Common myeloid progenitor, CD34-positive (primary cell): ENCODE data around the gene TCF12.

ENCODE experiments used
- CTCF ChIA-PET: fragments of 350-600 bp; sonication (Branson Sonifier 250); formaldehyde crosslinking; loops from one replicate; lab custom pipeline; 2021; ENCODE audit warnings: antibody characterized with exemption; lab: Charles Lee
- POLR2A ChIA-PET: fragments of 350-600 bp; sonication (Branson Sonifier 250); formaldehyde crosslinking; loops from one replicate; lab custom pipeline; 2021; ENCODE audit warnings: antibody characterized with exemption; lab: Charles Lee
- DNase-seq, 3 donors: peaks; one replicate each; pipeline versions ENCODE4 v3.0.0 to v3.0.0-alpha.2; 2013
- H3K27ac ChIP-seq, 2 experiments: 1 replicate in 1 of 2; 2 replicates in 1 of 2; pipeline ENCODE4 v1.7.0; 2013; ENCODE audit warnings: inconsistent platforms in 2 of 2, low read length in 2 of 2, mild to moderate bottlenecking in 2 of 2, low read depth in 1 of 2, moderate library complexity in 1 of 2; ENCODE audit not compliant: severe bottlenecking in 2 of 2, insufficient read depth in 1 of 2, poor library complexity in 1 of 2
- H3K27me3 ChIP-seq, 5 experiments: replicated peaks in 2 of 5; 1 replicate in 3 of 5; 2 replicates in 2 of 5; pipeline versions ENCODE4 v1.6.1 to v1.7.0; 2013; ENCODE audit warnings: low read length in 4 of 5, mild to moderate bottlenecking in 2 of 5, moderate library complexity in 2 of 5, inconsistent platforms in 1 of 5; ENCODE audit not compliant: insufficient read depth in 5 of 5, control insufficient read depth in 4 of 5
- H3K36me3 ChIP-seq, 4 experiments: 1 replicate in 2 of 4; 2 replicates in 2 of 4; pipeline versions ENCODE4 v1.6.1 to v1.7.0; 2013; ENCODE audit warnings: low read length in 3 of 4, control low read depth in 1 of 4, mild to moderate bottlenecking in 1 of 4; ENCODE audit not compliant: control insufficient read depth in 4 of 4, insufficient read depth in 4 of 4
- H3K4me1 ChIP-seq, 4 experiments: 1 replicate in 3 of 4; 2 replicates in 1 of 4; pipeline versions ENCODE4 v1.6.1 to v1.7.1; 2013; ENCODE audit warnings: low read length in 3 of 4, mild to moderate bottlenecking in 3 of 4, control low read depth in 1 of 4, inconsistent platforms in 1 of 4, moderate library complexity in 1 of 4; ENCODE audit not compliant: control insufficient read depth in 4 of 4, insufficient read depth in 4 of 4; ENCODE audit errors: control extremely low read depth in 1 of 4
- H3K4me3 ChIP-seq, 7 experiments: 1 replicate in 4 of 7; 2 replicates in 3 of 7; pipeline versions ENCODE4 v1.5.1 to v1.7.0; 2013; ENCODE audit warnings: mild to moderate bottlenecking in 7 of 7, low read length in 6 of 7, moderate library complexity in 6 of 7, inconsistent platforms in 2 of 7, low read depth in 2 of 7, control low read depth in 1 of 7; ENCODE audit not compliant: insufficient read depth in 4 of 7, control insufficient read depth in 1 of 7; ENCODE audit errors: extremely low read depth in 1 of 7
- H3K9me3 ChIP-seq, 5 experiments: 1 replicate in 4 of 5; 2 replicates in 1 of 5; pipeline versions ENCODE4 v1.6.1 to v1.7.1; 2013; ENCODE audit warnings: low read length in 4 of 5, mild to moderate bottlenecking in 2 of 5, inconsistent platforms in 1 of 5, low read depth in 1 of 5, moderate library complexity in 1 of 5; ENCODE audit not compliant: control insufficient read depth in 4 of 5, insufficient read depth in 2 of 5; ENCODE audit errors: control extremely low read depth in 1 of 5
- WGBS: methylation state at CpG from one replicate; pipeline ENCODE4 v1.1.5; 2013; ENCODE audit not compliant: insufficient coverage; 5-methylcytosine and 5-hydroxymethylcytosine counted together

The TCF12 gene

GRCh38 chr15:57054204-57054750 lies 135.8 kb downstream of the TCF12 start:
- Histone ChIP-seq H3K4me1 (peaks cover 0 to 4% (median 2%) of the 10 kb centered on the region in 4 experiments), H3K27me3 (no peaks in the 10 kb centered on the region), H3K4me3 (no peak overlapping the region), H3K9me3 (no peaks in the 10 kb centered on the region), H3K36me3 (peaks cover 0 to under 1% (median 0%) of the 10 kb centered on the region in 4 experiments), H3K27ac (no peak overlapping the region)
- no peak for DNase-seq
- ChIA-PET CTCF (no interaction called here), POLR2A (no interaction called here)
- no CpG with 5 or more reads among the region's 1 CpG for WGBS

GRCh38 chr15:57056357-57056756 lies 137.9 kb downstream of the TCF12 start:
- POLR2A ChIA-PET: no interaction called here
- CTCF ChIA-PET: no interaction called here
- 97% methylated on average over 5 of the region's 7 CpGs for whole genome bisulfite sequencing

GRCh38 chr15:57057134-57057930 lies 138.9 kb downstream of the TCF12 start:
- POLR2A ChIA-PET: no interaction called here
- H3K4me3 ChIP-seq: no peak overlapping the region
- H3K4me1 ChIP-seq: peaks cover 0 to 4% (median 2%) of the 10 kb centered on the region in 4 experiments
- no peaks in the 10 kb centered on the region for H3K27me3 ChIP-seq
- CTCF ChIA-PET: no interaction called here
- 86% methylated on average over 3 of the region's 3 CpGs for WGBS
- no peaks in the 10 kb centered on the region for H3K36me3 ChIP-seq
- no peak for DNase-seq
- H3K27ac ChIP-seq: no peak overlapping the region
- no peaks in the 10 kb centered on the region for H3K9me3 ChIP-seq

More at GRCh38 chr15:57056357-57056756, 137.9 kb downstream of the TCF12 start:
- Histone ChIP-seq H3K4me1 (peaks cover 0 to 4% (median 2%) of the 10 kb centered on the region in 4 experiments), H3K27me3 (no peaks in the 10 kb centered on the region), H3K4me3 (no peak overlapping the region), H3K27ac (no peak overlapping the region), H3K9me3 (no peaks in the 10 kb centered on the region), H3K36me3 (no peaks in the 10 kb centered on the region)
- DNase-seq: no peak

GRCh38 chr15:57059026-57059660 lies 140.7 kb downstream of the TCF12 start:
- H3K36me3 ChIP-seq: peaks cover 0 to 10% (median 1%) of the 10 kb centered on the region in 4 experiments
- DNase-seq: no peak
- H3K4me1 ChIP-seq: peaks cover 0 to 3% (median 1%) of the 10 kb centered on the region in 4 experiments
- no CpG with 5 or more reads among the region's 2 CpGs for WGBS
- no peaks in the 10 kb centered on the region for H3K27me3 ChIP-seq
- ChIA-PET CTCF (interaction anchor here (1.2 kb wide), 1 partner anchor 44 kb away, joined by 3 read pairs; no protein-coding TSS in a partner anchor), POLR2A (no interaction called here)
- H3K9me3 ChIP-seq: no peaks in the 10 kb centered on the region
- H3K27ac ChIP-seq: no peak overlapping the region
- no peak overlapping the region for H3K4me3 ChIP-seq

- peaks cover 0 to 10% (median 2%) of the 10 kb centered on the region in 4 experiments for H3K36me3 ChIP-seq
- peaks cover 0 to 3% (median 0%) of the 10 kb centered on the region in 4 experiments for H3K4me1 ChIP-seq
- no peaks in the 10 kb centered on the region for H3K27me3 ChIP-seq
- 100% methylated on average over 1 of the region's 2 CpGs for WGBS
- H3K27ac ChIP-seq: no peak overlapping the region
- CTCF ChIA-PET: interaction anchor here (1.0 kb wide), 1 partner anchor 20 kb away, joined by 5 read pairs; no protein-coding TSS in a partner anchor
- no peak for DNase-seq
- H3K4me3 ChIP-seq: no peak overlapping the region
- POLR2A ChIA-PET: interaction anchor here (0.7 kb wide), 1 partner anchor 12 kb away, joined by 3 read pairs; no protein-coding TSS in a partner anchor
- no peaks in the 10 kb centered on the region for H3K9me3 ChIP-seq
Measured at GRCh38 chr15:57060799-57061198, 142.4 kb downstream of the TCF12 start.

GRCh38 chr15:57061281-57061680 lies 142.8 kb downstream of the TCF12 start:
- H3K27me3 ChIP-seq: no peaks in the 10 kb centered on the region
- H3K4me1 ChIP-seq: peaks cover 0 to 3% (median 0%) of the 10 kb centered on the region in 4 experiments
- CTCF ChIA-PET: interaction anchor here (1.0 to 1.2 kb wide), 2 partner anchors 8 to 21 kb away, joined by 3 to 5 read pairs; no protein-coding TSS in a partner anchor
- no CpG with 5 or more reads among the region's 2 CpGs for WGBS
- no peak for DNase-seq
- H3K27ac ChIP-seq: no peak overlapping the region
- H3K9me3 ChIP-seq: no peaks in the 10 kb centered on the region
- POLR2A ChIA-PET: interaction anchor here (0.7 kb wide), 1 partner anchor 12 kb away, joined by 3 read pairs; no protein-coding TSS in a partner anchor
- H3K36me3 ChIP-seq: peaks cover 0 to 10% (median 3%) of the 10 kb centered on the region in 4 experiments
- H3K4me3 ChIP-seq: no peak overlapping the region
